Stimulated activated naive B cell treated with anti-CD40 and anti-IgM and Interleukin-4, amounts not matched to agents 10 μg/mL and 1 μg/mL and 100 μg/mL, for 72 hours (primary cell): ENCODE measurements around the gene MPP2.

ENCODE experiments used
- ATAC-seq, 2 donors: fragments of 150-1000 bp; cut with Tn5 transposase; replicated peaks; 2 replicates each; pipeline ENCODE4 v1.10.0; 2021; ENCODE audit warnings: moderate library complexity in 1 of 2
- DNase-seq: peaks from one replicate; pipeline ENCODE4 v3.0.0; 2021
- H3K27ac Mint-ChIP-seq: one replicate; pipeline ENCODE4 v1.8.0; 2022; ENCODE audit warnings: mild to moderate bottlenecking, mixed read lengths
- H3K27me3 Mint-ChIP-seq, 2 donors: one replicate each; pipeline ENCODE4 v1.8.0; 2022; ENCODE audit warnings: mixed read lengths in 2 of 2
- H3K36me3 Mint-ChIP-seq, 2 donors: one replicate each; pipeline ENCODE4 v1.8.0; 2022; ENCODE audit warnings: mixed read lengths in 2 of 2, mild to moderate bottlenecking in 1 of 2
- H3K4me1 Mint-ChIP-seq, 2 donors: one replicate each; pipeline ENCODE4 v1.8.0; 2022; ENCODE audit warnings: mixed read lengths in 2 of 2, mild to moderate bottlenecking in 1 of 2
- H3K4me3 Mint-ChIP-seq, 2 donors: one replicate each; pipeline ENCODE4 v1.8.0; 2022; ENCODE audit warnings: mild to moderate bottlenecking in 2 of 2, mixed read lengths in 2 of 2, moderate library complexity in 1 of 2
- H3K9me3 Mint-ChIP-seq, 2 donors: one replicate each; pipeline ENCODE4 v1.8.0; 2022; ENCODE audit warnings: mixed read lengths in 2 of 2, mild to moderate bottlenecking in 1 of 2

MPP2 gene

GRCh38 chr17:43864161-43864984 is 43.0 kb downstream of the MPP2 start:
- ATAC-seq (no peak), DNase-seq (no peak)
- Mint-ChIP-seq H3K9me3 (peaks cover 0 to 4% of the 10 kb centered on the region in 2 donors), H3K27ac (no peak overlapping the region), H3K27me3 (peaks cover 32 to 55% of the 10 kb centered on the region in 2 donors), H3K4me1 (peaks cover 8 to 11% of the 10 kb centered on the region in 2 donors), H3K4me3 (no peak overlapping the region), H3K36me3 (no peaks in the 10 kb centered on the region)

GRCh38 chr17:43861960-43862359 is 45.4 kb downstream of the MPP2 start:
- Mint-ChIP-seq H3K9me3 (no peaks in the 10 kb centered on the region), H3K27ac (no peak overlapping the region), H3K27me3 (peaks cover 34 to 60% of the 10 kb centered on the region in 2 donors), H3K4me1 (peaks cover 0 to 5% of the 10 kb centered on the region in 2 donors), H3K36me3 (no peaks in the 10 kb centered on the region), H3K4me3 (no peak overlapping the region)
- ATAC-seq = no peak
- no peak for DNase-seq

GRCh38 chr17:43860927-43861622 is 46.3 kb downstream of the MPP2 start:
- H3K4me1 Mint-ChIP-seq = peaks cover 0 to 5% of the 10 kb centered on the region in 2 donors
- H3K27ac Mint-ChIP-seq = no peak overlapping the region
- H3K9me3 Mint-ChIP-seq = no peaks in the 10 kb centered on the region
- DNase-seq (no peak), ATAC-seq (peak; percentile 44 to 64)
- peaks cover 29 to 63% of the 10 kb centered on the region in 2 donors for H3K27me3 Mint-ChIP-seq
- H3K36me3 Mint-ChIP-seq = no peaks in the 10 kb centered on the region
- no peak overlapping the region for H3K4me3 Mint-ChIP-seq

- ATAC-seq (no peak), DNase-seq (no peak)
- peaks cover 0 to 5% of the 10 kb centered on the region in 2 donors for H3K4me1 Mint-ChIP-seq
- no peaks in the 10 kb centered on the region for H3K9me3 Mint-ChIP-seq
- H3K27ac Mint-ChIP-seq = no peak overlapping the region
- no peak overlapping the region for H3K4me3 Mint-ChIP-seq
- H3K36me3 Mint-ChIP-seq = no peaks in the 10 kb centered on the region
- peaks cover 21 to 60% of the 10 kb centered on the region in 2 donors for H3K27me3 Mint-ChIP-seq
These were observed 47.1 kb downstream of the MPP2 start for GRCh38 chr17:43860077-43860725.

GRCh38 chr17:43857957-43858600 is 49.3 kb downstream of the MPP2 start:
- Mint-ChIP-seq H3K4me3 (no peak overlapping the region), H3K36me3 (no peaks in the 10 kb centered on the region), H3K27ac (no peak overlapping the region), H3K27me3 (peaks cover 21 to 77% of the 10 kb centered on the region in 2 donors), H3K9me3 (no peaks in the 10 kb centered on the region), H3K4me1 (peaks cover 0 to 5% of the 10 kb centered on the region in 2 donors)
- no peak for ATAC-seq
- no peak for DNase-seq

GRCh38 chr17:43857141-43857540 is 50.2 kb downstream of the MPP2 start:
- H3K4me1 Mint-ChIP-seq = peaks cover 0 to 5% of the 10 kb centered on the region in 2 donors
- H3K27me3 Mint-ChIP-seq = peaks cover 27 to 77% of the 10 kb centered on the region in 2 donors
- no peak for DNase-seq
- H3K36me3 Mint-ChIP-seq = no peaks in the 10 kb centered on the region
- ATAC-seq = no peak
- H3K27ac Mint-ChIP-seq = no peak overlapping the region
- H3K4me3 Mint-ChIP-seq = no peak overlapping the region
- no peaks in the 10 kb centered on the region for H3K9me3 Mint-ChIP-seq

GRCh38 chr17:43856141-43856540 is 51.2 kb downstream of the MPP2 start:
- H3K4me1 Mint-ChIP-seq = peaks cover 0 to 2% of the 10 kb centered on the region in 2 donors
- no peak for DNase-seq
- H3K9me3 Mint-ChIP-seq = no peaks in the 10 kb centered on the region
- peaks cover 35 to 83% of the 10 kb centered on the region in 2 donors for H3K27me3 Mint-ChIP-seq
- no peaks in the 10 kb centered on the region for H3K36me3 Mint-ChIP-seq
- no peak for ATAC-seq
- no peak overlapping the region for H3K4me3 Mint-ChIP-seq
- H3K27ac Mint-ChIP-seq = no peak overlapping the region

GRCh38 chr17:43855061-43855460 is 52.3 kb downstream of the MPP2 start:
- ATAC-seq (no peak), DNase-seq (no peak)
- Mint-ChIP-seq H3K36me3 (no peaks in the 10 kb centered on the region), H3K4me1 (no peaks in the 10 kb centered on the region), H3K27ac (no peak overlapping the region), H3K4me3 (no peak overlapping the region), H3K9me3 (no peaks in the 10 kb centered on the region), H3K27me3 (peaks cover 37 to 78% of the 10 kb centered on the region in 2 donors)

- Mint-ChIP-seq H3K36me3 (no peaks in the 10 kb centered on the region), H3K27ac (no peak overlapping the region), H3K4me3 (no peak overlapping the region), H3K9me3 (no peaks in the 10 kb centered on the region), H3K4me1 (no peaks in the 10 kb centered on the region), H3K27me3 (peaks cover 42 to 78% of the 10 kb centered on the region in 2 donors)
- ATAC-seq (no peak), DNase-seq (no peak)
These were observed 52.8 kb downstream of the MPP2 start for GRCh38 chr17:43854498-43854897.

GRCh38 chr17:43853546-43853945 is 53.8 kb downstream of the MPP2 start:
- H3K27me3 Mint-ChIP-seq = peaks cover 51 to 82% of the 10 kb centered on the region in 2 donors
- no peaks in the 10 kb centered on the region for H3K4me1 Mint-ChIP-seq
- H3K27ac Mint-ChIP-seq = no peak overlapping the region
- no peak overlapping the region for H3K4me3 Mint-ChIP-seq
- ATAC-seq (no peak), DNase-seq (no peak)
- H3K9me3 Mint-ChIP-seq = no peaks in the 10 kb centered on the region
- no peaks in the 10 kb centered on the region for H3K36me3 Mint-ChIP-seq

- peaks cover 44 to 80% of the 10 kb centered on the region in 2 donors for H3K27me3 Mint-ChIP-seq
- H3K9me3 Mint-ChIP-seq = no peaks in the 10 kb centered on the region
- no peaks in the 10 kb centered on the region for H3K36me3 Mint-ChIP-seq
- DNase-seq (no peak), ATAC-seq (no peak)
- no peak overlapping the region for H3K4me3 Mint-ChIP-seq
- no peak overlapping the region for H3K27ac Mint-ChIP-seq
- H3K4me1 Mint-ChIP-seq = no peaks in the 10 kb centered on the region
These were observed 54.8 kb downstream of the MPP2 start for GRCh38 chr17:43852571-43852970.

GRCh38 chr17:43849116-43849515 is 58.2 kb downstream of the MPP2 start:
- Mint-ChIP-seq H3K27me3 (peaks cover 44 to 61% of the 10 kb centered on the region in 2 donors), H3K9me3 (no peaks in the 10 kb centered on the region), H3K27ac (no peak overlapping the region), H3K4me1 (peaks cover 0 to 8% of the 10 kb centered on the region in 2 donors), H3K36me3 (no peaks in the 10 kb centered on the region), H3K4me3 (no peak overlapping the region)
- no peak for DNase-seq
- no peak for ATAC-seq

- H3K4me3 Mint-ChIP-seq = no peak overlapping the region
- H3K9me3 Mint-ChIP-seq = no peaks in the 10 kb centered on the region
- peaks cover 44 to 58% of the 10 kb centered on the region in 2 donors for H3K27me3 Mint-ChIP-seq
These were observed 58.7 kb downstream of the MPP2 start for GRCh38 chr17:43848601-43849000.

GRCh38 chr17:43846963-43847371 is 60.4 kb downstream of the MPP2 start, which contains the start of gene CD300LG:
Gene CD300LG, plus strand, starts transcription at chr17:43847176. Its CDS starts 41 bp downstream, at chr17:43847217.
- H3K4me1 Mint-ChIP-seq = peaks cover 2 to 8% of the 10 kb centered on the region in 2 donors
- no peaks in the 10 kb centered on the region for H3K36me3 Mint-ChIP-seq
- DNase-seq = no peak
- no peak within 1 kb of the TSS for H3K4me3 Mint-ChIP-seq
- H3K9me3 Mint-ChIP-seq = peaks cover 2 to 4% of the 10 kb centered on the region in 2 donors
- no peak for ATAC-seq
- no peak within 1 kb of the TSS for H3K27ac Mint-ChIP-seq
- H3K27me3 Mint-ChIP-seq = peaks cover 43 to 49% of the 10 kb centered on the region in 2 donors

More at GRCh38 chr17:43848601-43849000, 58.7 kb downstream of the MPP2 start:
- DNase-seq = no peak
- H3K4me1 Mint-ChIP-seq = peaks cover 0 to 8% of the 10 kb centered on the region in 2 donors
- no peak overlapping the region for H3K27ac Mint-ChIP-seq
- ATAC-seq = no peak
- H3K36me3 Mint-ChIP-seq = no peaks in the 10 kb centered on the region
